Epithelial cell of umbilical artery (primary cell): ENCODE results near the gene PRICKLE4. TPM values are rescaled to one million over a fixed set of nuclear protein-coding genes. Genes with fewer than 3 reads are reported as not detected.

Source experiments
- total RNA-seq: library from RNA; depleted of rRNA; stranded (reverse); fragments of >200 nt; gene quantifications from 2 replicates; pipeline ENCODE4 v1.2.3, GENCODE V29; 2014

Gene PRICKLE4
- total RNA-seq: 0.97 and 1.5 TPM in 2 replicates

DNA sequence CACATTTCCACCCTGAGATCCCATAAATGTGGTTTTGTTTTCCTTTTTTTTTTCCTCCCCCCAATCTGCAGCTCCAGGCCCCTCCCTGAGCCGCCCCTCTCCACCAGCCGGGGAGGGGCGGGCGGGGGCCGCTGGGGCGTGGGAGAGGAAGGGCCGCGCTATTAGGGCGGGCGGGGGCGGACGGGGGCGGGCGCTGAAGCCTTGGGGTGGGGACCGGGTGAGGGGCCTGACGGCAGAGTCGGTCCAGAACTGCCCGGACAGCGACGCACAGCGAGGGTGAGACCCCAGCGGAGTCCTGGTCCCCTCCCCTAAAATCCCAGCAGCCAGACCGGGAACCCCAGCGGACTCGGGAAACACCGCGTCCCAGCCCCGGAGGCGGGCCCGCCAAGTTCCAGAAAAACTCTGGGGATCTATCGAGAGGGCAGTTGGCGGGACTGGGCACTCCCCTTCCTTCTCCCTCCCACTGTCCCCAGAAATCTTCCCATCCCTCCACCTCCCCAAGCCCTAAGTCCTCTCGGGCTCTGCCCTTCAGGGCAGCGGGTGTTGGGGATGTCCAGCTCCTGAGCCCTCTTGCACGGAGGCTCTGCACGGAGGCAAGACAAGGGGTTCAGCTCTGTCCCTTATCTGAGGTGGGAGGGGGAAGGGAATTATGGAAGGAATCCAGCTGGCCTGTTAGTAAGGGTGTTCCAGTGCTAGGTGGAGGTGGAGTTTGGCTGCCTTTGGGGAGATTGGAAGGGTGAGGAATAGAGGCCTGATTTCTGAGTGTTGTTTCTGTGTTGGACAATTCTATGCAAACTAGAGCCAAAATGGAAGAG, at the start of gene PRICKLE4:
TSS of gene PRICKLE4 (plus strand) at position 232 of the 815 bp plus-strand sequence. CDS start 2,692 bp downstream, outside the sequence.

DNA sequence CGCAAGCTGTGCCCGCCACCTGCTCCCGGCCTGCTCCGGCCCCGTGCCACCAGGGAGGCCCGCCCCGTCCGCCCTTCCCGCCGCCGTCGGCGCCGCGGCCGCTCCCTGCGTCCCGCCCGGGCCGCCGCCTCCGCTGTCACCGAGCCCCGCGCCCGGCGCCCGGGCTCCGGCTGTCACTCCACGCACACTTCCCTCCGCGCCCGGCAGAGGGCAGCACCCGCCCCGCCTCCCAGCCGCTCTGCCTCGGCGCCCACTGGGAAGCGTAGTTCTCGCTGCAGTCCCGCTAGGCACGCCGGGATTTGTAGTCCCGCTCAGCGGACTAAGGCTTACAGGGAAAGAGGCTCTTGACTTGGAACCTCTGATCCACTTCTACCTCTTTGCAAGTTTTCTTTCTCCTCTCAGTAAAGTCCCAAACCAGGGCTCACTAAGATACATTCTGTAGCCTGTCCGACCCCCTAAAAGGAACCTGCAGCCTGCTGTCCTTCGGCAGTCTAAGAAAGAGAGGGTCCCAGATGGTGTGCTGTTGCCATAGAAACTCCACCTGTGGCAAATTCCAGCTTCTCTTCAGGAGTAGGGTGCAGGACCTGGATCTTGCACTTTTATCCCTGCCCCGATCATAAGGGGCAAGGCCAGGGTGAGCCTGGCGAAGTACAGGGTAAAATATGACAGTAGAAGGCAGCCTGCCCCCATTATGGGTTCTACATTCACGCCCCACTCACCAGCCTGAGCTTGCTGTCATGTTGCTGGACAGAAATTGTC, 45.0 kb upstream of the PRICKLE4 start, which contains the start of gene TFEB:
TSS of gene TFEB (minus strand) at position 182 of the 759 bp plus-strand sequence. CDS start 44,395 bp downstream, outside the sequence.

GRCh38 chr6:41747256-41748101, 33.1 kb upstream of the PRICKLE4 start, which contains the start of gene PGC:
Gene PGC, minus strand, starts transcription at chr6:41747397. Its CDS starts 63 bp downstream, at chr6:41747334.

DNA sequence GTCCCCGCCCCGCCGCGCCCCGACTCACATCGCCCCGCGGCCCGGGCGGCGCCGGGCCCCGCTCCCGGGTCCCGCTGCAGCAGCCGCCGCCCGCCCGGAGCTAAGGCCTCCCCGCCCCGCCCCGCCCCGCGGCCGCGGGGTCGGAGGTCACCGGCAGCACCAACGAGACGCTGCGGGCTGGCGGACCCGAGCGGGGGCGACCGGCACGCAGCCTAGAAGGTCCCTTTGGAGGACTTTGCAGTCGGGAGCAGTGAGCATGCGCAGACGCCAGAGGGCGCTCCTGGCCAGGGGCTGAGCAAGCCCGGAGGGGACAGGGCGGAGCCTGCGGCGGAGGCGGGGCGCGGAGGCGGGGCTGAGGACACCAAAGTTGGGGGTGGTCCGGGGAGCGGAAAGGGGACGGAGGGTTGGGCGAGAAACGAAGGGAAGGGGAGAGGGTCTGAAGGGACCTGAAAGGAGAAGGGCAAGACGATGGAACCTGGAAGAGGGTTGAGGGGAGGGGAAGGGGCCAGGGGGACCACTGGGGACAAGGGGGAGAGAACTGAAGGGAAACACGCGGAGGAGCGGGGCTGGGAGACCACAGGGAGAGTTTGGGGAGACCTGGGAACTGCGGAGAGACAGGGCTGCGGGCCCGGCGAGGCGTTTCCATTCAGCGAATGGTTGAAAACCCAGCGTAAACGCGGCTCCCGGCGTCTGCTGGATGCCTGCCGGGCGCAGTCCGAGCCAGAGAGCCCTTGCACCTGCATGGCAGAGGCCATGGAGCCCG, 613 bp upstream of the PRICKLE4 start, which contains the start of gene FRS3:
TSS of gene FRS3 (minus strand) at position 113 of the 763 bp plus-strand sequence. CDS start 2,913 bp downstream, outside the sequence.

GRCh38 chr6:41787219-41787917, 6.8 kb downstream of the PRICKLE4 start, which contains the start of gene TOMM6:
Gene TOMM6, plus strand, starts transcription at chr6:41787694. Its CDS starts 4 bp downstream, at chr6:41787698.

Other genes with a start within 250 kb of the PRICKLE4 start
- 1.9 and 2.9 TPM in 2 replicates for gene FOXP4, start 234.4 kb upstream of the PRICKLE4 start, total RNA-seq
- 42.7 and 56.5 TPM in 2 replicates for gene MDFI, start 142.3 kb upstream of the PRICKLE4 start, total RNA-seq
- 2.3 and 4.0 TPM in 2 replicates for gene TFEB, start 45.2 kb upstream of the PRICKLE4 start, total RNA-seq
- gene PGC, start 33.4 kb upstream of the PRICKLE4 start, total RNA-seq: not detected in 2 replicates
- gene FRS3, start 882 bp upstream of the PRICKLE4 start, total RNA-seq: 0.32 and 1.1 TPM in 2 replicates
- gene TOMM6, start 6.9 kb downstream of the PRICKLE4 start, total RNA-seq: 145 and 163 TPM in 2 replicates
- gene USP49, start 114.6 kb downstream of the PRICKLE4 start, total RNA-seq: 0.97 and 2.7 TPM in 2 replicates
- 34.1 and 54.7 TPM in 2 replicates for gene MED20, start 140.4 kb downstream of the PRICKLE4 start, total RNA-seq
- 25.5 and 30.5 TPM in 2 replicates for gene BYSL, start 140.7 kb downstream of the PRICKLE4 start, total RNA-seq
- gene CCND3, start 161.0 kb downstream of the PRICKLE4 start, total RNA-seq: 34.8 and 55.0 TPM in 2 replicates